Globus pallidus (tissue), 1 donor: ENCODE results near the gene OR2V1.
"Not testable (repeated sequence)": the region's sequence is repeated elsewhere in the genome, so short reads cannot be mapped to it uniquely, and the experiment has no call there.

Source experiments
- DNase-seq: peaks from one replicate; pipeline ENCODE4 v3.0.0-alpha.2; 2015; ENCODE audit warnings: low spot score

Gene OR2V1

GRCh38 chr5:181130832-181131496, at the start of gene OR2V1:
Gene OR2V1, minus strand, starts transcription at chr5:181131169. Its CDS starts 5,865 bp downstream, at chr5:181125304.
- DNase-seq: no peak

- not testable (repeated sequence) for DNase-seq
Observed at GRCh38 chr5:181177559-181177958, 46.6 kb upstream of the OR2V1 start.

- DNase-seq: no peak
Observed at GRCh38 chr5:181176254-181176952, 45.4 kb upstream of the OR2V1 start.

GRCh38 chr5:181173420-181174342, 42.7 kb upstream of the OR2V1 start:
- no peak for DNase-seq

- no peak for DNase-seq
Observed at GRCh38 chr5:181173027-181173419, 42.1 kb upstream of the OR2V1 start.

- no peak for DNase-seq
Observed at GRCh38 chr5:181171782-181172181, 40.8 kb upstream of the OR2V1 start.

GRCh38 chr5:181170996-181171395, 40.0 kb upstream of the OR2V1 start:
- no peak for DNase-seq

- no peak for DNase-seq
Observed at GRCh38 chr5:181170237-181170825, 39.4 kb upstream of the OR2V1 start.

GRCh38 chr5:181169459-181170236, 38.7 kb upstream of the OR2V1 start:
- DNase-seq: not testable (repeated sequence)

GRCh38 chr5:181168595-181169118, 37.7 kb upstream of the OR2V1 start:
- no peak for DNase-seq

GRCh38 chr5:181167814-181168488, 37.0 kb upstream of the OR2V1 start:
- DNase-seq: no peak

- no peak for DNase-seq
Observed at GRCh38 chr5:181166812-181167733, 36.1 kb upstream of the OR2V1 start.

- DNase-seq: no peak
Observed at GRCh38 chr5:181164076-181164952, 33.3 kb upstream of the OR2V1 start.

- DNase-seq: no peak
Observed at GRCh38 chr5:181163487-181164075, 32.6 kb upstream of the OR2V1 start.

GRCh38 chr5:181161534-181162175, 30.7 kb upstream of the OR2V1 start:
- DNase-seq: no peak

- peak; percentile 66 for DNase-seq
Observed at GRCh38 chr5:181160755-181161533, 30.0 kb upstream of the OR2V1 start.
